ENCODE results near the gene PERM1. TPM values are rescaled to one million over a fixed set of nuclear protein-coding genes. Genes with fewer than 3 reads are reported as not detected.

The PERM1 gene
- total and polyA plus RNA-seq, 4 donors = 0.06 to 0.45 (median 0.15) TPM; not detected in 1

- Histone ChIP-seq H3K27me3 (ENCODE audit: control insufficient read depth in 3 of 3, insufficient read depth in 3 of 3, low read length in 2 of 3) (peaks cover 0 to 18% (median 5%) of the 10 kb centered on the region in 3 donors), H3K4me1 (ENCODE audit: control insufficient read depth in 5 of 5, insufficient read depth in 5 of 5, low read length in 5 of 5) (peaks cover 0 to 64% (median 33%) of the 10 kb centered on the region in 5 donors), H3K9me3 (ENCODE audit: control insufficient read depth in 4 of 4, insufficient read depth in 3 of 4, low read length in 3 of 4) (peaks cover 0 to 3% (median 0%) of the 10 kb centered on the region in 4 donors), H3K9ac (ENCODE audit: insufficient read depth in 1 of 2, low read length in 2 of 2) (no peak overlapping the region), H3K36me3 (ENCODE audit: control insufficient read depth in 4 of 4, insufficient read depth in 4 of 4, low read length in 4 of 4) (peaks cover 0 to 5% (median 0%) of the 10 kb centered on the region in 4 donors), H3K4me3 (no peak overlapping the region), H3K27ac (ENCODE audit: low read depth in 1 of 2, low read length in 1 of 2) (no peak overlapping the region)
- WGBS, 2 donors = 66 to 70% methylated on average over 15 of the region's 15 CpGs
- no peak for TF ChIP-seq CTCF (IDR thresholded peaks at IDR 0.05; ENCODE audit: control extremely low read depth, extremely low read depth)
- DNase-seq (peak in 1 of 3 donors; percentile 39), ATAC-seq (ENCODE audit: insufficient read depth, low FRiP score) (no peak)
Measured at GRCh38 chr1:938088-938683, 43.7 kb downstream of the PERM1 start.

GRCh38 chr1:937521-937920, 44.4 kb downstream of the PERM1 start:
- Histone ChIP-seq H3K4me1 (ENCODE audit: control insufficient read depth in 5 of 5, insufficient read depth in 5 of 5, low read length in 5 of 5) (peaks cover 0 to 63% (median 29%) of the 10 kb centered on the region in 5 donors), H3K36me3 (ENCODE audit: control insufficient read depth in 4 of 4, insufficient read depth in 4 of 4, low read length in 4 of 4) (no peaks in the 10 kb centered on the region), H3K9ac (ENCODE audit: insufficient read depth in 1 of 2, low read length in 2 of 2) (no peak overlapping the region), H3K4me3 (no peak overlapping the region), H3K27ac (ENCODE audit: low read depth in 1 of 2, low read length in 1 of 2) (no peak overlapping the region), H3K27me3 (ENCODE audit: control insufficient read depth in 3 of 3, insufficient read depth in 3 of 3, low read length in 2 of 3) (peaks cover 0 to 18% (median 5%) of the 10 kb centered on the region in 3 donors), H3K9me3 (ENCODE audit: control insufficient read depth in 4 of 4, insufficient read depth in 3 of 4, low read length in 3 of 4) (peaks cover 0 to 3% (median 0%) of the 10 kb centered on the region in 4 donors)
- no peak for TF ChIP-seq CTCF (IDR thresholded peaks at IDR 0.05; ENCODE audit: control extremely low read depth, extremely low read depth)
- 89 to 96% methylated on average over 16 of the region's 16 CpGs for WGBS, 2 donors
- no peak for DNase-seq
- ATAC-seq (ENCODE audit: insufficient read depth, low FRiP score) = no peak

- DNase-seq = no peak
- peaks cover 0 to 3% (median 0%) of the 10 kb centered on the region in 4 donors for H3K9me3 ChIP-seq (ENCODE audit: control insufficient read depth in 4 of 4, insufficient read depth in 3 of 4, low read length in 3 of 4)
- WGBS, 2 donors = 73 to 83% methylated on average over 43 to 45 of the region's 45 CpGs
- H3K36me3 ChIP-seq (ENCODE audit: control insufficient read depth in 4 of 4, insufficient read depth in 4 of 4, low read length in 4 of 4) = peaks cover 0 to 2% (median 0%) of the 10 kb centered on the region in 4 donors
- H3K4me1 ChIP-seq (ENCODE audit: control insufficient read depth in 5 of 5, insufficient read depth in 5 of 5, low read length in 5 of 5) = peaks cover 0 to 68% (median 23%) of the 10 kb centered on the region in 5 donors
- H3K9ac ChIP-seq (ENCODE audit: insufficient read depth in 1 of 2, low read length in 2 of 2) = no peak overlapping the region
- no peak for ATAC-seq (ENCODE audit: insufficient read depth, low FRiP score)
- H3K27me3 ChIP-seq (ENCODE audit: control insufficient read depth in 3 of 3, insufficient read depth in 3 of 3, low read length in 2 of 3) = peaks cover 0 to 18% (median 5%) of the 10 kb centered on the region in 3 donors
- no peak overlapping the region for H3K27ac ChIP-seq (ENCODE audit: low read depth in 1 of 2, low read length in 1 of 2)
- no peak overlapping the region for H3K4me3 ChIP-seq
- TF ChIP-seq CTCF (IDR thresholded peaks at IDR 0.05; ENCODE audit: control extremely low read depth, extremely low read depth) = no peak
Measured at GRCh38 chr1:936348-937264, 45.3 kb downstream of the PERM1 start.
